KMS-11 (cell line): ENCODE data around the gene KIF1C.

Source experiments
- H2AFZ ChIP-seq: fragments of 200-600 bp; sonication (generic); 2 replicates; pipeline ENCODE4 v1.6.1; 2016; ENCODE audit warnings: antibody characterized with exemption, mixed run types, low read depth
- H3K27ac ChIP-seq: fragments of 200-600 bp; sonication (generic); 2 replicates; pipeline ENCODE4 v1.6.1; 2016; ENCODE audit warnings: mild to moderate bottlenecking, mixed run types
- H3K27me3 ChIP-seq: fragments of 200-600 bp; sonication (generic); 2 replicates; pipeline ENCODE4 v1.6.1; 2017; ENCODE audit warnings: mild to moderate bottlenecking, low read depth, mixed run types, moderate library complexity; ENCODE audit not compliant: insufficient read depth
- H3K36me3 ChIP-seq: fragments of 200-600 bp; sonication (generic); 2 replicates; pipeline ENCODE4 v1.6.1; 2017; ENCODE audit warnings: mild to moderate bottlenecking, mixed run types; ENCODE audit not compliant: insufficient read depth
- H3K4me1 ChIP-seq: fragments of 200-600 bp; sonication (generic); 2 replicates; pipeline ENCODE4 v1.6.1; 2016; ENCODE audit warnings: mild to moderate bottlenecking, low read depth, mixed run types; ENCODE audit not compliant: poor library complexity, severe bottlenecking
- H3K4me2 ChIP-seq: fragments of 200-600 bp; sonication (generic); 2 replicates; pipeline ENCODE4 v1.7.0; 2016; ENCODE audit warnings: mild to moderate bottlenecking, mixed run types
- H3K4me3 ChIP-seq: fragments of 200-600 bp; sonication (generic); IDR thresholded peaks from 2 replicates; pipeline ENCODE4 v1.6.1; 2017; ENCODE audit warnings: low read depth, low read length, mixed read lengths; ENCODE audit not compliant: insufficient read depth
- H3K79me2 ChIP-seq: fragments of 200-600 bp; sonication (generic); 2 replicates; pipeline ENCODE4 v1.6.1; 2016; ENCODE audit warnings: low read depth, mixed run types; ENCODE audit not compliant: insufficient read depth
- H3K9ac ChIP-seq: fragments of 200-600 bp; sonication (generic); 2 replicates; pipeline ENCODE4 v1.6.1; 2016; ENCODE audit warnings: mild to moderate bottlenecking, mixed run types
- H4K20me1 ChIP-seq: fragments of 200-600 bp; sonication (generic); 2 replicates; pipeline ENCODE4 v1.6.1; 2016; ENCODE audit warnings: mild to moderate bottlenecking, mixed run types; ENCODE audit not compliant: insufficient read depth
- CTCF ChIP-seq: fragments of 200-600 bp; sonication (generic); conservative IDR thresholded peaks from 2 replicates; pipeline ENCODE4 v1.6.1; 2017; ENCODE audit warnings: low read depth, mild to moderate bottlenecking, antibody characterized with exemption, low read length, moderate library complexity, mixed read lengths

KIF1C gene

GRCh38 chr17:4998027-4998731 lies 429 bp downstream of the KIF1C start:
- no peak for TF ChIP-seq CTCF
- Histone ChIP-seq H3K4me2 (peak overlapping the region; percentile 33; the same call in 1 of the 2 replicates), H2AFZ (peak overlapping the region; percentile 22; the same call in 1 of the 2 replicates), H3K36me3 (no peaks in the 10 kb centered on the region), H3K9ac (no peak overlapping the region; the same call in 1 of the 2 replicates), H3K4me1 (no peaks in the 10 kb centered on the region), H3K27me3 (no peaks in the 10 kb centered on the region), H3K4me3 (no peak overlapping the region), H3K27ac (no peak overlapping the region), H4K20me1 (no peaks in the 10 kb centered on the region), H3K79me2 (no peaks in the 10 kb centered on the region)

GRCh38 chr17:4998732-4999429 lies 1.1 kb downstream of the KIF1C start:
- no peaks in the 10 kb centered on the region for H4K20me1 ChIP-seq
- H2AFZ ChIP-seq = no peak overlapping the region
- no peak overlapping the region for H3K9ac ChIP-seq
- TF ChIP-seq CTCF = no peak
- no peak overlapping the region for H3K4me3 ChIP-seq
- no peaks in the 10 kb centered on the region for H3K27me3 ChIP-seq
- H3K27ac ChIP-seq = no peak overlapping the region
- no peaks in the 10 kb centered on the region for H3K4me1 ChIP-seq
- peak overlapping the region; percentile 33; the same call in 1 of the 2 replicates for H3K4me2 ChIP-seq
- no peaks in the 10 kb centered on the region for H3K36me3 ChIP-seq
- H3K79me2 ChIP-seq = no peaks in the 10 kb centered on the region

GRCh38 chr17:4999430-5000093 lies 1.8 kb downstream of the KIF1C start:
- Histone ChIP-seq H3K4me2 (no peak overlapping the region), H3K27ac (no peak overlapping the region), H3K79me2 (no peaks in the 10 kb centered on the region), H3K36me3 (no peaks in the 10 kb centered on the region), H3K4me3 (no peak overlapping the region), H3K27me3 (no peaks in the 10 kb centered on the region), H3K4me1 (no peaks in the 10 kb centered on the region), H4K20me1 (no peaks in the 10 kb centered on the region), H3K9ac (no peak overlapping the region), H2AFZ (no peak overlapping the region)
- TF ChIP-seq CTCF = no peak

GRCh38 chr17:5000237-5000639 lies 2.5 kb downstream of the KIF1C start:
- Histone ChIP-seq H3K27ac (no peak overlapping the region), H3K9ac (no peak overlapping the region), H2AFZ (no peak overlapping the region), H3K4me3 (no peak overlapping the region), H3K79me2 (no peaks in the 10 kb centered on the region), H3K4me2 (no peak overlapping the region), H3K27me3 (no peaks in the 10 kb centered on the region), H3K4me1 (no peaks in the 10 kb centered on the region), H4K20me1 (no peaks in the 10 kb centered on the region), H3K36me3 (no peaks in the 10 kb centered on the region)
- TF ChIP-seq CTCF = no peak
